Lower lobe of right lung (tissue), 2 donors: ENCODE data around the gene RPS6KA2. TPM values are rescaled to one million over a fixed set of nuclear protein-coding genes. Genes with fewer than 3 reads are reported as not detected.

Experiments
- ATAC-seq, 2 donors: fragments of 200-7000 bp; cut with Tn5 transposase; one replicate each; pipeline ENCODE4 v1.9.1; 2020 to 2022; ENCODE audit warnings: mild to moderate bottlenecking in 2 of 2, moderate library complexity in 2 of 2
- DNase-seq: peaks from one replicate; pipeline ENCODE4 v3.0.0-alpha.2; 2020
- H3K27ac ChIP-seq: fragments of 200-600 bp; one replicate; pipeline ENCODE4 v1.8.0; 2022
- H3K27me3 ChIP-seq: fragments of 200-600 bp; one replicate; pipeline ENCODE4 v1.8.0; 2022; ENCODE audit warnings: low read depth
- H3K36me3 ChIP-seq: fragments of 200-600 bp; one replicate; pipeline ENCODE4 v1.8.0; 2022; ENCODE audit warnings: mild to moderate bottlenecking
- H3K4me1 ChIP-seq: fragments of 200-600 bp; one replicate; pipeline ENCODE4 v1.8.0; 2022
- H3K4me3 ChIP-seq: fragments of 200-600 bp; one replicate; pipeline ENCODE4 v1.8.0; 2022; ENCODE audit warnings: mild to moderate bottlenecking
- H3K9me3 ChIP-seq: fragments of 200-600 bp; one replicate; pipeline ENCODE4 v1.8.0; 2022
- intact Hi-C: fragments of 100-400 bp; cut with DNase I; formaldehyde crosslinking; loops from one replicate; pipeline ENCODE4 v1.11.0; 2022
- total RNA-seq: library from RNA; stranded (reverse); fragmentation: NEBNext Ultra II Directional; extraction: Animal tissue kit (Norgen Biotek cat#: 25700); gene quantifications from one replicate; pipeline ENCODE4 v1.2.1, GENCODE V29; 2021
- TF ChIP-seq, protein P1 (sequence below): fragments of 200-600 bp; IDR thresholded peaks from one replicate; pipeline ENCODE4 v1.8.0; 2022; ENCODE audit warnings: antibody characterized with exemption, mild to moderate bottlenecking
- donor health status: DM: no; HTN: yes; CAD: no; lungs with severe emphysema.

RPS6KA2 gene
- total RNA-seq, 1 donor from 2014 or later, result 102 TPM

DNA sequence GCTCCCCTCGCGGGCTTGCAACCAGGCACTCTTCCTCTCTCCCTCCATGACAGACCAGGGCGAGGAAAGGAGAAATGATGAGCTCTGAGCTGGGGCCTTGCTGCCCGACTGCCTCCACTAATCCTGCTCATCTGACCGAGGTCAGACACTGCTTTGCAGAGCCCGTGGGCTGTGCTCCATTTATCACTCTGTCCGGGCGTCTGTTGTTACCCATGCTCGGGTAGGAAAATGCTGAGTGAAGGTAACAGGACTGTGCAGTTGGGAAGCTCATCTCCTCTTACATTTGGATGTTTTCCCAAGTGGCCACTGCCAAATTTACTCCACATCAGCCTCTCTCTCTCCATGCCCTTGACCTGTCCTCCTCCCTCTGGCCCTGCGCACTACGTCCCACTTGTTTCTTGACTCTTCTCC, 14.6 kb downstream of the RPS6KA2 start:
- ATAC-seq, result no peak
- DNase-seq, result no peak
- no peaks in the 10 kb centered on the region for H3K27me3 ChIP-seq
- peaks cover 2% of the 10 kb centered on the region for H3K36me3 ChIP-seq
- intact Hi-C loops, result no loop called here
- peaks cover 63% of the 10 kb centered on the region for H3K4me1 ChIP-seq
- H3K4me3 ChIP-seq, result no peak overlapping the region
- TF ChIP-seq, protein P1, sequence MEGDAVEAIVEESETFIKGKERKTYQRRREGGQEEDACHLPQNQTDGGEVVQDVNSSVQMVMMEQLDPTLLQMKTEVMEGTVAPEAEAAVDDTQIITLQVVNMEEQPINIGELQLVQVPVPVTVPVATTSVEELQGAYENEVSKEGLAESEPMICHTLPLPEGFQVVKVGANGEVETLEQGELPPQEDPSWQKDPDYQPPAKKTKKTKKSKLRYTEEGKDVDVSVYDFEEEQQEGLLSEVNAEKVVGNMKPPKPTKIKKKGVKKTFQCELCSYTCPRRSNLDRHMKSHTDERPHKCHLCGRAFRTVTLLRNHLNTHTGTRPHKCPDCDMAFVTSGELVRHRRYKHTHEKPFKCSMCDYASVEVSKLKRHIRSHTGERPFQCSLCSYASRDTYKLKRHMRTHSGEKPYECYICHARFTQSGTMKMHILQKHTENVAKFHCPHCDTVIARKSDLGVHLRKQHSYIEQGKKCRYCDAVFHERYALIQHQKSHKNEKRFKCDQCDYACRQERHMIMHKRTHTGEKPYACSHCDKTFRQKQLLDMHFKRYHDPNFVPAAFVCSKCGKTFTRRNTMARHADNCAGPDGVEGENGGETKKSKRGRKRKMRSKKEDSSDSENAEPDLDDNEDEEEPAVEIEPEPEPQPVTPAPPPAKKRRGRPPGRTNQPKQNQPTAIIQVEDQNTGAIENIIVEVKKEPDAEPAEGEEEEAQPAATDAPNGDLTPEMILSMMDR, result no peak
- H3K9me3 ChIP-seq, result no peaks in the 10 kb centered on the region
- peak overlapping the region; percentile 14 for H3K27ac ChIP-seq

DNA sequence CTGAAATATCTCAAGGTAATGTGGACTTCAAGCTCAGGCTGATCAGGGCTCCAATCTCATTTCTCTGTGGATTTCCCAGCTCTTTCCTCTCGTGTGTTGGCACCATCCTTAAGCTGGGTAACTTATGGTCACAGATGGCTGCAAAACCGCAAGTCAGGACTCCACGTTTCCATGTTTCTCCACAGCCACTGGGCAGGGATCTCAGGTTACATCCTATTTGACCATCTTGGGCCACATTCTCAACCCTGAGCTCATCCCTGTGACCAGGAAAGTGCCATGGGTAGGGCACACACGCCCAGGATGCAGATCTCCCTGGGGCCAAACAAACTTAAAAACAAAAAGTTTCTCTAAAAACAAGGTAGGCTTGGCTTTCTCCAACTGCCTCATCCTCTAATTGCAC, 15.4 kb downstream of the RPS6KA2 start:
- H3K36me3 ChIP-seq, result no peaks in the 10 kb centered on the region
- ATAC-seq (no peak), DNase-seq (no peak)
- no peaks in the 10 kb centered on the region for H3K27me3 ChIP-seq
- TF ChIP-seq, protein P1, result no peak
- intact Hi-C loops, result no loop called here
- H3K27ac ChIP-seq, result no peak overlapping the region
- H3K4me3 ChIP-seq, result no peak overlapping the region
- peaks cover 57% of the 10 kb centered on the region for H3K4me1 ChIP-seq
- H3K9me3 ChIP-seq, result no peaks in the 10 kb centered on the region

DNA sequence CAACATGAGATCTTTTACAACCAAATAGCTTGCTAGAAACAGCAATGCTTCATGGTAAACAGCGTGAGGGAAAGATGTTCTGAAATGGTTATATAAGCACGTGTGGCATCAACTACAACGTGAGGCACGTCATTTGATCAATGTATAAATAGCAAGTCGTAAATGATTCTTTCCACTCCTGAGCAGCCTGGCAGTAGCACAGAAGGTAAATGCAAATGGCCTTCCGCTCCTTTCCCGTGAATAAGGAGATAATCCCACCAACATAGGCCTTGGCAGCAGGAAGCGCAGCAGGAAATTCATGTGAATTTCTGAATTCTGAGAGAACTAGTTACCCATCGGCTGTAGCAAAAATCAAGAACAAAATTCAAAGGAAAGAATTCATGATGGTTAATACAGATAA, 17.0 kb downstream of the RPS6KA2 start:
- TF ChIP-seq, protein P1, result no peak
- H3K4me3 ChIP-seq, result no peak overlapping the region
- no peak for DNase-seq
- H3K4me1 ChIP-seq, result peaks cover 43% of the 10 kb centered on the region
- H3K27me3 ChIP-seq, result no peaks in the 10 kb centered on the region
- ATAC-seq, result no peak
- no peak overlapping the region for H3K27ac ChIP-seq
- intact Hi-C loops, result no loop called here
- no peaks in the 10 kb centered on the region for H3K36me3 ChIP-seq
- no peaks in the 10 kb centered on the region for H3K9me3 ChIP-seq

DNA sequence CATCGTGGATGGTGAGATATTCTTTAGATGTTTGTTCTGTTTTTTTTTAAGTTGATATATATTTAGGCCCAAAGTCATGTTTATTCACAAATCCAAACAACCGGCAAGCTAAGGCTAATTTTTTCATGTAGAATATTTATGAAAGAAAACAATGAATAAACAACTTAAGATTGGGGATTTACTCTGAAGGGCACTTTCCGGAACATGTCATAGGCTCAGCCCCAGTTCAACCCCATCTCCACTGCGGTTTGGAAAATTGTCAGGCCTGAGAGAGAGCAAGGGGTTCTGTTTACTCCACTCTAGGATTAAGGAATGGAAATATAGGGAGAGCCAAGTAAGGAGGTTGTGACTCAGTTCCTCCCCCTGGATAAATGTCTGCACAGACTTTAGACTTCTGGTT, 18.3 kb downstream of the RPS6KA2 start:
- Histone ChIP-seq H3K9me3 (no peaks in the 10 kb centered on the region), H3K36me3 (no peaks in the 10 kb centered on the region), H3K4me1 (peaks cover 31% of the 10 kb centered on the region), H3K27me3 (no peaks in the 10 kb centered on the region), H3K4me3 (no peak overlapping the region), H3K27ac (no peak overlapping the region)
- DNase-seq (no peak), ATAC-seq (no peak)
- intact Hi-C loops, result no loop called here
- TF ChIP-seq, protein P1, result no peak

DNA sequence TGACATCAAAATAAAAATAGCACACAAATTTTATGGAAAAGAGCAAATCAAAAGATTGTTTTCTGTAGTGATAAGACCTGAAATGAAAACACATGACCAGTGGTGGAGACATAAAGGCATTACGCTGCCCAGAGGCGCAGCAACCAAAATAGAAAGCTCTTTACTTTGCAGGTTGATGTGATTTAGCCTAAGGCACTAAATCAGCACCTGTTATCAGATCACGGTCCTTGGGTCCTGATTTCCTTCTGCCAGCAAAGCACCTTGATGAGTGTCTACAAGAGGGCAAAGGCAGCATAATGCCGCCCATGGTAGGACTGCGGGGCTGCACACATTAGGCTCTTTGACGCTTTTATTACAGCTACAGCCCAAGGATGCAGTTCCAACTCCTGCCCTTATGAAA, 21.3 kb downstream of the RPS6KA2 start:
- intact Hi-C loops, result no loop called here
- H3K4me3 ChIP-seq, result no peak overlapping the region
- no peaks in the 10 kb centered on the region for H3K9me3 ChIP-seq
- H3K27me3 ChIP-seq, result no peaks in the 10 kb centered on the region
- peaks cover 13% of the 10 kb centered on the region for H3K4me1 ChIP-seq
- ATAC-seq (no peak), DNase-seq (no peak)
- TF ChIP-seq, protein P1, result no peak
- H3K36me3 ChIP-seq, result no peaks in the 10 kb centered on the region
- no peak overlapping the region for H3K27ac ChIP-seq

DNA sequence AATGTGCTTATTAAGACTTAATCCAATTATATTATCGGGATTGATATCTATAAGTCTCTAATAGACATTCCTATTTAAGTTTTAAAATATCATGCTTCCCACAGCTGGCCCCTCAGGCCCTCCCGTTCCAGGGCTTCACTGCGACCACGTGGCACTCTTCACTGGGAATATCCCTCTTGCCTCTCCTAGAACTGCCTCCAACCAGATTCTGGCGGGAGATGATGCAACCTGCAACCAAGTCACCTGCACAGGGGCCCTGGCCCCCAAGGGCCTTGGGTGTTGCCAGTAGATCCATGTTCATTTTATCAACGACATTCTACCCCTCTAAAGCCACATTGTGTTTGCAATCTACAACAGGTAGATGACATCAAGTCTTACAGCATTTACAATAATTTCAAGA, 22.1 kb downstream of the RPS6KA2 start:
- Histone ChIP-seq H3K4me3 (no peak overlapping the region), H3K27ac (no peak overlapping the region), H3K9me3 (no peaks in the 10 kb centered on the region), H3K4me1 (peaks cover 13% of the 10 kb centered on the region), H3K36me3 (no peaks in the 10 kb centered on the region), H3K27me3 (no peaks in the 10 kb centered on the region)
- DNase-seq (no peak), ATAC-seq (no peak)
- TF ChIP-seq, protein P1, result no peak
- intact Hi-C loops, result no loop called here
